Sigmoid colon (tissue), 7 donors: Measurements from ENCODE around the gene MIGA2. TPM values are rescaled to one million over a fixed set of nuclear protein-coding genes. Genes with fewer than 3 reads are reported as not detected.

Experiments used
- DNase-seq: peaks from one replicate; pipeline ENCODE4 v3.0.0-alpha.2; 2019
- H3K27ac ChIP-seq, 4 donors: fragments of 200-600 bp; sonication (generic); one replicate each; pipeline ENCODE4 v1.5.1; 2016 to 2019; ENCODE audit warnings: mild to moderate bottlenecking in 1 of 4
- H3K27me3 ChIP-seq, 3 donors: fragments of 200-600 bp; sonication (generic); one replicate each; pipeline ENCODE4 v1.5.1; 2019; ENCODE audit warnings: mild to moderate bottlenecking in 1 of 3
- H3K36me3 ChIP-seq, 4 donors: fragments of 200-600 bp; sonication (generic); one replicate each; pipeline ENCODE4 v1.5.1; 2016 to 2019
- H3K4me1 ChIP-seq, 4 donors: fragments of 200-600 bp; sonication (generic); one replicate each; pipeline ENCODE4 v1.5.1; 2017 to 2019
- H3K4me3 ChIP-seq, 4 donors: fragments of 200-600 bp; sonication (generic); one replicate each; pipeline ENCODE4 v1.5.1; 2017 to 2019; ENCODE audit warnings: mild to moderate bottlenecking in 2 of 4, moderate library complexity in 1 of 4
- H3K9me3 ChIP-seq, 4 donors: fragments of 200-600 bp in 3 of 4; sonication (generic) in 3 of 4; one replicate each; pipeline versions ENCODE4 v1.5.1 to v1.6.1; 2013 to 2019
- EP300 ChIP-seq, 4 donors: sonication (generic); formaldehyde crosslinking; IDR thresholded peaks; one replicate each; pipeline ENCODE4 v1.6.1; 2017; ENCODE audit warnings: antibody characterized with exemption in 4 of 4
- POLR2A ChIP-seq, 2 donors: fragments of 450-650 bp; IDR thresholded peaks; one replicate each; pipeline ENCODE4 v1.6.1; 2016; ENCODE audit warnings: antibody characterized with exemption in 2 of 2, mild to moderate bottlenecking in 2 of 2, moderate library complexity in 2 of 2
- POLR2AphosphoS5 ChIP-seq, 4 donors: sonication (generic); formaldehyde crosslinking; IDR thresholded peaks; one replicate each; pipeline ENCODE4 v1.6.1; 2017; ENCODE audit warnings: antibody characterized with exemption in 4 of 4
- WGBS, 2 donors: extraction: QIAGEN DNeasy Blood & Tissue Kit; methylation state at CpG; one replicate each; pipeline ENCODE4 v1.1.7; 2013; 5-methylcytosine and 5-hydroxymethylcytosine counted together
- intact Hi-C: fragments of 100-400 bp; cut with DNase I; formaldehyde crosslinking; loops from one replicate; pipeline ENCODE4 v1.15.1; 2023
- polyA plus RNA-seq, 3 donors: library from polyadenylated mRNA; stranded (reverse); fragments of 200-250 nt; gene quantifications; one replicate each; pipeline ENCODE4 v1.2.3, GENCODE V29; 2013
- total RNA-seq, 4 donors: library from RNA; depleted of rRNA; stranded (reverse); fragments of >200 nt; gene quantifications; one replicate each; pipeline ENCODE4 v1.1.0, GENCODE V29; 2016
- TF ChIP-seq, protein P1 (sequence below), 4 experiments: fragments of 450-650 bp in 3 of 4; fragments of 200-600 bp in 1 of 4; IDR thresholded peaks; one replicate each; pipeline ENCODE4 v1.5.1; 2016 to 2019; ENCODE audit warnings: antibody characterized with exemption in 4 of 4, mild to moderate bottlenecking in 3 of 4, moderate library complexity in 2 of 4
- donor health status: healthy with polysubstance abuse.
- donor health status: Bipolar disorder and iron deficiency.
- donor health status: healthy.

MIGA2 gene
- total and polyA plus RNA-seq, 7 donors, result 8.4 to 44.3 (median 21.4) TPM

DNA sequence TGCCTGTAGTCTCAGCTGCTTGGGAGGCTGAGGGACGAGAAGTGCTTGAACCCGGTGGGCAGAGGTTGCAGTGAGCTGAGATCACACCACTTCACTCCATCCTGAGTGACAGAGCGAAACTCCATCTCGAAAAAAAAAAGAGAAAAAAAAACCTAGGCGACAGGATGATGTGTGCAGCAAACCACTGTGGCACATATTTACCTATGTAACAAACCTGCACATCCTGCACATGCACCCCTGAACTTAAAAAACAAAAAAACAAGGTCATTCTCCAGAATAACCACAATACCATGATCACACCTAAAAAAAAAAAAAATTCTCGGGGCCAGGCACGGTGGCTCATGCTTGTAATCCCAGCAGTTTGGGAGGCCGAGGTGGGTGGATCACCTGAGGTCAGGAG lies 37.0 kb downstream of the MIGA2 start:
- Histone ChIP-seq H3K4me1 (no peaks in the 10 kb centered on the region), H3K9me3 (no peaks in the 10 kb centered on the region), H3K36me3 (peaks cover 0 to 31% (median 7%) of the 10 kb centered on the region in 4 donors), H3K4me3 (no peak overlapping the region), H3K27ac (no peak overlapping the region), H3K27me3 (no peaks in the 10 kb centered on the region)
- TF ChIP-seq, protein P1, sequence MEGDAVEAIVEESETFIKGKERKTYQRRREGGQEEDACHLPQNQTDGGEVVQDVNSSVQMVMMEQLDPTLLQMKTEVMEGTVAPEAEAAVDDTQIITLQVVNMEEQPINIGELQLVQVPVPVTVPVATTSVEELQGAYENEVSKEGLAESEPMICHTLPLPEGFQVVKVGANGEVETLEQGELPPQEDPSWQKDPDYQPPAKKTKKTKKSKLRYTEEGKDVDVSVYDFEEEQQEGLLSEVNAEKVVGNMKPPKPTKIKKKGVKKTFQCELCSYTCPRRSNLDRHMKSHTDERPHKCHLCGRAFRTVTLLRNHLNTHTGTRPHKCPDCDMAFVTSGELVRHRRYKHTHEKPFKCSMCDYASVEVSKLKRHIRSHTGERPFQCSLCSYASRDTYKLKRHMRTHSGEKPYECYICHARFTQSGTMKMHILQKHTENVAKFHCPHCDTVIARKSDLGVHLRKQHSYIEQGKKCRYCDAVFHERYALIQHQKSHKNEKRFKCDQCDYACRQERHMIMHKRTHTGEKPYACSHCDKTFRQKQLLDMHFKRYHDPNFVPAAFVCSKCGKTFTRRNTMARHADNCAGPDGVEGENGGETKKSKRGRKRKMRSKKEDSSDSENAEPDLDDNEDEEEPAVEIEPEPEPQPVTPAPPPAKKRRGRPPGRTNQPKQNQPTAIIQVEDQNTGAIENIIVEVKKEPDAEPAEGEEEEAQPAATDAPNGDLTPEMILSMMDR (IDR thresholded peaks at IDR 0.05), result no peak
- TF ChIP-seq POLR2AphosphoS5 (IDR thresholded peaks at IDR 0.05), result no peak
- TF ChIP-seq EP300 (IDR thresholded peaks at IDR 0.05), result no peak
- TF ChIP-seq POLR2A (IDR thresholded peaks at IDR 0.05), result no peak
- 86% methylated on average over 8 of the region's 8 CpGs for WGBS, 2 donors
- intact Hi-C loops, result no loop called here
- no peak for DNase-seq

DNA sequence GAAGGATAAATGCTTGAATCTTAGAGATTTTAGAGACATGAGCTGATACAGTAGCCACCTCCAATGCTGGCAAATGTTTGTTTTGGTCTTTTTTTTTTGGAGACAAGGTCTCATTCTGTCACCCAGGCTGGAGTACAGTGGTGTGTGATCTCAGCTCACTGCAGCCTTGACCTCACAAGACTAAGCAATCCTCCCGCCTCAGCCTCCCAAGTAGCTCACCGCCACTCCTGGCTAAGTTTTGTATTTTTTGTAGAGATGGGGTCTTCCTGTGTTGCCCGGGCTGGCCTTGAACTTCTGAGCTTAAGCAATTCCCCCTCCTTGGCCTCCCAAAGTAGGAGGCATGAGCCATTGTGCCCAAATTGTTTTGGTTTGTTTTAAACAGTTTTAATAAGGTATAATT lies 37.7 kb downstream of the MIGA2 start:
- no peaks in the 10 kb centered on the region for H3K9me3 ChIP-seq

DNA sequence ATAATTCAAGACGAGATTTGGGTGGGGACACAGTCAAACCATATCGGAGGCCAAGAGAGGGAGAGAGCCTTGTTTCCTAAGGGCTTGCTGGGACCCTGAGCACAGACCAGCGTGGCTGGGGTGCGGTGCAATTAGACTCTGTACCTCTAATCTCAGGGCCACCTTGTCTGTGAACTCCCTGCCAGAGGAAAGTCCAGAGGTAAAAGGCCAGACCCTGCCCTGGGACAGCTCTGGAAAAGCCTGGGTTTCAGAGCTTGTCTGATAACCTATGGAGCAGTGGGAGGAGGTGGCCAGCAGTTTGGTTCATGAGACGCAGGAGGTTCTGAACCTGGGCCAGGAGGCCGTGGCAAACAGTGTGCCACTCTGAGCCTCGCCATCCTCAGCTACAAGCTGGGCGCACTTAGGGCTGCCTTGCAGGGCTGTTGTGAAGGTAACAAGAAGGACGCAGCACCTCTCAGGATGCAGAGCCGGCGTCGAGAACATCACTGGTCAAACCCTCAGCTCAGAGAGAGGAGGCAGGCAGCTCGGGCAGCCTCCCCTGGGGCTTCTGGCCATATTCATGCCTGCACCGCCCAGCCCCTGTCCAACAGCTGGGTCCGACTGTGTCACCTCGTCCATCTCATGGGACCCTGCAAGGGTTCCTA lies 39.7 kb downstream of the MIGA2 start:
- intact Hi-C loops, result no loop called here
- 71 to 86% methylated on average over 16 of the region's 16 CpGs for WGBS, 2 donors
- Histone ChIP-seq H3K4me1 (peaks cover 0 to 9% (median 3%) of the 10 kb centered on the region in 4 donors), H3K27ac (no peak overlapping the region), H3K4me3 (no peak overlapping the region), H3K27me3 (no peaks in the 10 kb centered on the region), H3K36me3 (peaks cover 0 to 8% (median 2%) of the 10 kb centered on the region in 4 donors), H3K9me3 (no peaks in the 10 kb centered on the region)
- TF ChIP-seq, protein P1 (IDR thresholded peaks at IDR 0.05), result no peak
- TF ChIP-seq EP300 (IDR thresholded peaks at IDR 0.05) (no peak), POLR2AphosphoS5 (IDR thresholded peaks at IDR 0.05) (no peak), POLR2A (IDR thresholded peaks at IDR 0.05) (no peak)
- DNase-seq, result no peak

More for the DNA sequence above, 37.7 kb downstream of the MIGA2 start:
- Histone ChIP-seq H3K36me3 (peaks cover 0 to 24% (median 2%) of the 10 kb centered on the region in 4 donors), H3K27ac (no peak overlapping the region), H3K4me3 (no peak overlapping the region), H3K4me1 (no peaks in the 10 kb centered on the region), H3K27me3 (no peaks in the 10 kb centered on the region)
- DNase-seq, result no peak
- intact Hi-C loops, result no loop called here
- no peak for TF ChIP-seq EP300 (IDR thresholded peaks at IDR 0.05)
- TF ChIP-seq, protein P1 (IDR thresholded peaks at IDR 0.05), result no peak
- no peak for TF ChIP-seq POLR2AphosphoS5 (IDR thresholded peaks at IDR 0.05)
- no peak for TF ChIP-seq POLR2A (IDR thresholded peaks at IDR 0.05)
- 91 to 92% methylated on average over 3 of the region's 3 CpGs for WGBS, 2 donors

DNA sequence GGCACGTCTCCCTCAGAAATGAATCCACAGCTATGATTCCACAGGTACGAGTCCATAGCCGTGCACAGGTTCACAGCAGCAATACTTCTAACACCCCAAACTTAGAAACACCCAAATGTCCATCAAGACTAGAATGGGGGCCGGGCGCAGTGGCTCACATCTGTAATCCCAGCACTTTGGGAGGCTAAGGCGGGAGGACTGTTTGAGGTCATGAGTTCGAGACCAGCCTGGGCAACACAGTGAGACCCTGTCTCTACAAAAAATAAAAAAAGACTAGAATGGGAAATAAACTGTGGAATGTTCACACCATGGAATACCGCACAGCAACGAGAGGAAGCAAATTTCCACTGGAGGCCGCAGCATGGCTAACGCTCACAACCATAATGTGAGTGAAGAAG lies 40.2 kb downstream of the MIGA2 start:
- H3K27ac ChIP-seq, result no peak overlapping the region
- H3K9me3 ChIP-seq, result no peaks in the 10 kb centered on the region
- DNase-seq, result no peak
- peaks cover 0 to 12% (median 7%) of the 10 kb centered on the region in 4 donors for H3K4me1 ChIP-seq
- H3K36me3 ChIP-seq, result peaks cover 0 to 3% (median 0%) of the 10 kb centered on the region in 4 donors
- TF ChIP-seq POLR2AphosphoS5 (IDR thresholded peaks at IDR 0.05) (no peak), EP300 (IDR thresholded peaks at IDR 0.05) (no peak), POLR2A (IDR thresholded peaks at IDR 0.05) (no peak)
- TF ChIP-seq, protein P1 (IDR thresholded peaks at IDR 0.05), result no peak
- no peaks in the 10 kb centered on the region for H3K27me3 ChIP-seq
- WGBS, 2 donors, result 95 to 96% methylated on average over 11 of the region's 11 CpGs
- intact Hi-C loops, result no loop called here
- H3K4me3 ChIP-seq, result no peak overlapping the region

DNA sequence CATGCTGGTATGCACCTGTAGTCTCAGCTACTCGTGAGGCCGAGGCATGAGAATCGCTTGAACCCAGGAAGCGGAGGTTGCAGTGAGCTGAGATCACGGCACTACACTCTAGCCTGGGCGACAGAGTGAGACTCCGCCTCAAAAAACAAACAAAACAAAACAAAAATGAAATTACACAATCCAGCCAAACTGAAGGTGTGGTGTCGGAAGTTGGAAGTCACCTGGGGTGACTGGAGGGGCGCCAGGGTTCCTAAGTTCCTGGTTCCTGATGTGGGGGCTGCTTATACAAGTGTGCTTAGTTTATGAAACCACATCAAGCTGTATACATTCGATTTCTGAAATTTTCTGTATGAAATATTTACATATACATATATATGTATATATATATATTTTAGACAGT lies 40.8 kb downstream of the MIGA2 start:
- DNase-seq, result no peak
- no peaks in the 10 kb centered on the region for H3K9me3 ChIP-seq
- no peaks in the 10 kb centered on the region for H3K36me3 ChIP-seq
- intact Hi-C loops, result no loop called here
- no peak overlapping the region for H3K4me3 ChIP-seq
- no peak overlapping the region for H3K27ac ChIP-seq
- TF ChIP-seq POLR2AphosphoS5 (IDR thresholded peaks at IDR 0.05), result no peak
- TF ChIP-seq, protein P1 (IDR thresholded peaks at IDR 0.05), result no peak
- no peak for TF ChIP-seq POLR2A (IDR thresholded peaks at IDR 0.05)
- TF ChIP-seq EP300 (IDR thresholded peaks at IDR 0.05), result no peak
- H3K4me1 ChIP-seq, result peaks cover 0 to 18% (median 13%) of the 10 kb centered on the region in 4 donors
- no peaks in the 10 kb centered on the region for H3K27me3 ChIP-seq
- 21 to 71% methylated on average over 10 of the region's 10 CpGs for WGBS, 2 donors
